ENCODE data around the gene BATF.

DNA sequence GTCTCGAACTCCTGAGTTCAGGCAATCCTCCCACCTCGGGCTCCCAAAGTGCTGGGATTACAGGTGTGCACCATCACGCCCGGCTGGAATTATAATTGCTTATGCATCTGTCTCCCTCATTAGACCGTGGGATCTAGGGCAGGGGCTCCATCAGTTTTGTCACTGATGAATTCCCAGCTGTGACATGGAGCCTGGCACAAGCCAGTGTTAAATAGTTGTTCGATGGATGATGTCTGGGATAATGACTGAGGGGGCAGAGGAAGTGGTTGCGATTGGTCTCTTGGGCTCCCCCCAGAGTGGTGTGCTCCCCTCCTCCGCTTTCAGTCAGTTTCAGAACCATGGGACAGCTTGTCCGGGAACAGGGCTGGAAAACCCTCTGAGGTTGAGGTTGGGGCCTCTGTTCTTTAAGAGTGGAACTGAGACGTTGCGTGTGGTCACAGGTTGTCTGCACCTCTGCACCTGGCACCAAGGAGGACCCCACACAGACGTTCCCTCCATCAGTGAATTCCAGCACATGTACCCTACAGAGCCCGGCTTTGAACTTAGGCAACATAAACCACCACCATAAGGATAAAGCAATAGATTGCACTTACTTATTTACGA, 30.8 kb upstream of the BATF start:
- TF ChIP-seq FOXM1 (IDR thresholded peaks at IDR 0.05; ENCODE audit: borderline replicate concordance) (no peak), BHLHE40 (IDR thresholded peaks at IDR 0.05; ENCODE audit: borderline replicate concordance) (no peak), SUZ12 (IDR thresholded peaks at IDR 0.05) (no peak)

Measured in HEK293T (cell line).